ENCODE measurements around the gene ADAMTS7. TPM values are rescaled to one million over a fixed set of nuclear protein-coding genes. Genes with fewer than 3 reads are reported as not detected.

ADAMTS7 gene
- total and polyA plus RNA-seq, 9 donors: 4.9 to 34.8 (median 24.6) TPM

DNA sequence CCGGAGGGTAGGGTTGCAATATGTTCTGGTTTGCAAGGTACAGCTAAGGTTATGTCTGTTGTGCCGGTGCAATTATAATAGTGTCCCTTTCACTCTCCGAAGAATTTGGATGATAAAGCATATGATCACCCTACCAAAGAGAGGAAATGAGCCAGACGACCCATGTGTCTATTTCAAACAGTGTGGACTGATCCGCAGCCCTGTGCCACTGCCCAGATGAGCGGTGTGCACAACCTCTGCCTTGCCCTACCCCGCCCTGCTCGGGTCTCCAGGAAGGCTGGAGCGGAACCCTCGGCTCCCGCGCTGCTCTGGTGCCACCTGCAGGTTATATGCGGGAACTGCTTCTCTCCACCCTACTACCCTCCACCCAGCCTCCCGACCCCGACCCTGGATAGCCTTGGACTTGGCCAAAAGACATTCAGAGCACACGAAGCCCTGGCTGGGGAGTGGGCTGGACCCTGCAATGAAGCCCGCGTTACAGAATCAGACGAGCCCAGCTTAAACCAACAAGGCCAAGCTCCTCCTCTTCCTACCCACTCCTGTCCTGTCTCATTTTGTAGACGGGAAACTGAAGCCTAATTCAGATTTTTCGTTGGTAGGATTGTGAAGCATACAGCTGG is 101.9 kb downstream of the ADAMTS7 start:
- no peak overlapping the region for H3K27ac ChIP-seq (ENCODE audit: low read length)
- WGBS (ENCODE audit: insufficient coverage): 10% methylated on average over 18 of the region's 21 CpGs
- H3K4me1 ChIP-seq (ENCODE audit: control insufficient read depth, insufficient read depth, low read length): peaks cover 5% of the 10 kb centered on the region
- peaks cover 13% of the 10 kb centered on the region for H3K27me3 ChIP-seq (ENCODE audit: control insufficient read depth, insufficient read depth, low read length)
- H3K9me3 ChIP-seq (replicated peaks; ENCODE audit: control insufficient read depth, low read depth, low read length): no peaks in the 10 kb centered on the region
- H3K36me3 ChIP-seq (ENCODE audit: control insufficient read depth, insufficient read depth, low read length): no peaks in the 10 kb centered on the region
- no peak overlapping the region for H3K4me3 ChIP-seq (ENCODE audit: low read length)
- DNase-seq: peak; percentile 48

Other genes starting within 250 kb of the ADAMTS7 start
- gene CHRNA5, start 245.9 kb downstream of the ADAMTS7 start, total RNA-seq: 0.71 TPM
- 1 to 10 TPM in 7 of 8 donors, under 1 TPM in 1; 0.80 to 1.8 (median 1.3) TPM for gene CHRNA5, start 245.9 kb downstream of the ADAMTS7 start, polyA plus RNA-seq (ENCODE audit: insufficient read depth in 1 of 8, insufficient read length in 8 of 8, low replicate concordance in 1 of 8)
- 0.13 TPM for gene CHRNA3, start 190.5 kb downstream of the ADAMTS7 start, total RNA-seq
- gene CHRNA3, start 190.5 kb downstream of the ADAMTS7 start, polyA plus RNA-seq (ENCODE audit: insufficient read depth in 1 of 8, insufficient read length in 8 of 8, low replicate concordance in 1 of 8): 1 to 10 TPM in 1 of 8 donors, under 1 TPM in 6, not detected in 1; 0.07 to 2.7 (median 0.19) TPM
- 0.09 TPM for gene CHRNB4, start 170.3 kb downstream of the ADAMTS7 start, total RNA-seq
- gene CHRNB4, start 170.3 kb downstream of the ADAMTS7 start, polyA plus RNA-seq (ENCODE audit: insufficient read depth in 1 of 8, insufficient read length in 8 of 8, low replicate concordance in 1 of 8): 1 to 10 TPM in 4 of 8 donors, under 1 TPM in 4; 0.39 to 1.4 (median 0.99) TPM
- gene MORF4L1, start 61.4 kb upstream of the ADAMTS7 start, total RNA-seq: 285 TPM
- gene MORF4L1, start 61.4 kb upstream of the ADAMTS7 start, polyA plus RNA-seq (ENCODE audit: insufficient read depth in 1 of 8, insufficient read length in 8 of 8, low replicate concordance in 1 of 8): 100 to 1,000 TPM; 506 to 656 (median 569) TPM
- gene CTSH, start 133.6 kb upstream of the ADAMTS7 start, total RNA-seq: 46.0 TPM
- 10 to 100 TPM; 15.5 to 47.9 (median 23.8) TPM for gene CTSH, start 133.6 kb upstream of the ADAMTS7 start, polyA plus RNA-seq (ENCODE audit: insufficient read depth in 1 of 8, insufficient read length in 8 of 8, low replicate concordance in 1 of 8)

Data from muscle of leg (tissue), 11 donors.